ENCODE results near the gene MORF4L2. TPM values are rescaled to one million over a fixed set of nuclear protein-coding genes. Genes with fewer than 3 reads are reported as not detected.
"Not testable (repeated sequence)": the region's sequence is repeated elsewhere in the genome, so short reads cannot be mapped to it uniquely, and the experiment has no call there.

Gene MORF4L2
- total RNA-seq, 1 donor from 2014 or later, result 1,394 TPM

DNA sequence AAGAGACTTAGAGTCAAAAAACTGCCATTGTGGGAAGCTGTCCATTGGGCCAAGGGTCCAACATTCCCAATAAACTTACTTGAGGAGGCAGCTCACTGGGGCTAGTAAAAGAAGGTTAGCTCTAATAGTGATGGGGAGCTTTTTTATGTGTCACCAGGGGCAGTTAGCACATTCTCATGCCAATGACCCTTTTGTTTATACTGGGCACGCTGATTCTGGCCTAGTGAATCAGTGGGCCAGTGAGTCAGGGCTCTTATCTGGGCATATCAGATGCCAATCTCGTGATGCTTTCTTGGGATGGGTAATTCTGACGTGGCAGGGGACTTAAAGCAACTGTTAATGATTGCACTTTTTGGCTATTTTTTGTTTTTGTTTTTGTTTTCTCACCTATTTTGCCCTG, 29.9 kb downstream of the MORF4L2 start:
- TF ChIP-seq, protein P1, sequence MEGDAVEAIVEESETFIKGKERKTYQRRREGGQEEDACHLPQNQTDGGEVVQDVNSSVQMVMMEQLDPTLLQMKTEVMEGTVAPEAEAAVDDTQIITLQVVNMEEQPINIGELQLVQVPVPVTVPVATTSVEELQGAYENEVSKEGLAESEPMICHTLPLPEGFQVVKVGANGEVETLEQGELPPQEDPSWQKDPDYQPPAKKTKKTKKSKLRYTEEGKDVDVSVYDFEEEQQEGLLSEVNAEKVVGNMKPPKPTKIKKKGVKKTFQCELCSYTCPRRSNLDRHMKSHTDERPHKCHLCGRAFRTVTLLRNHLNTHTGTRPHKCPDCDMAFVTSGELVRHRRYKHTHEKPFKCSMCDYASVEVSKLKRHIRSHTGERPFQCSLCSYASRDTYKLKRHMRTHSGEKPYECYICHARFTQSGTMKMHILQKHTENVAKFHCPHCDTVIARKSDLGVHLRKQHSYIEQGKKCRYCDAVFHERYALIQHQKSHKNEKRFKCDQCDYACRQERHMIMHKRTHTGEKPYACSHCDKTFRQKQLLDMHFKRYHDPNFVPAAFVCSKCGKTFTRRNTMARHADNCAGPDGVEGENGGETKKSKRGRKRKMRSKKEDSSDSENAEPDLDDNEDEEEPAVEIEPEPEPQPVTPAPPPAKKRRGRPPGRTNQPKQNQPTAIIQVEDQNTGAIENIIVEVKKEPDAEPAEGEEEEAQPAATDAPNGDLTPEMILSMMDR (IDR thresholded peaks at IDR 0.05), result no peak
- TF ChIP-seq EZH2 (IDR thresholded peaks at IDR 0.05) (no peak), EZH2phosphoT487 (IDR thresholded peaks at IDR 0.05) (no peak)
- Histone ChIP-seq H3K9me3 (ENCODE audit: low read depth) (no peaks in the 10 kb centered on the region), H3K4me2 (no peak overlapping the region), H3K36me3 (no peaks in the 10 kb centered on the region), H3K27ac (no peak overlapping the region), H3K4me1 (no peaks in the 10 kb centered on the region), H3K27me3 (no peaks in the 10 kb centered on the region), H2AFZ (replicated peaks) (no peak overlapping the region), H3K79me2 (ENCODE audit: low read depth) (no peaks in the 10 kb centered on the region), H3K9ac (no peak overlapping the region), H4K20me1 (ENCODE audit: low read depth) (no peaks in the 10 kb centered on the region), H3F3A (ENCODE audit: low read depth) (no peaks in the 10 kb centered on the region), H3K4me3 (no peak overlapping the region)
- H3K4me1 Mint-ChIP-seq, result no peaks in the 10 kb centered on the region
- no peaks in the 10 kb centered on the region for H3K27me3 Mint-ChIP-seq (ENCODE audit: insufficient read depth, low read depth)
- H3K4me3 Mint-ChIP-seq, result no peak overlapping the region
- H3K9me3 Mint-ChIP-seq, result peaks cover 2% of the 10 kb centered on the region
- no peaks in the 10 kb centered on the region for H3K36me3 Mint-ChIP-seq
- H3K27ac Mint-ChIP-seq, result no peak overlapping the region
- DNase-seq (ENCODE audit: low spot score), result no peak

DNA sequence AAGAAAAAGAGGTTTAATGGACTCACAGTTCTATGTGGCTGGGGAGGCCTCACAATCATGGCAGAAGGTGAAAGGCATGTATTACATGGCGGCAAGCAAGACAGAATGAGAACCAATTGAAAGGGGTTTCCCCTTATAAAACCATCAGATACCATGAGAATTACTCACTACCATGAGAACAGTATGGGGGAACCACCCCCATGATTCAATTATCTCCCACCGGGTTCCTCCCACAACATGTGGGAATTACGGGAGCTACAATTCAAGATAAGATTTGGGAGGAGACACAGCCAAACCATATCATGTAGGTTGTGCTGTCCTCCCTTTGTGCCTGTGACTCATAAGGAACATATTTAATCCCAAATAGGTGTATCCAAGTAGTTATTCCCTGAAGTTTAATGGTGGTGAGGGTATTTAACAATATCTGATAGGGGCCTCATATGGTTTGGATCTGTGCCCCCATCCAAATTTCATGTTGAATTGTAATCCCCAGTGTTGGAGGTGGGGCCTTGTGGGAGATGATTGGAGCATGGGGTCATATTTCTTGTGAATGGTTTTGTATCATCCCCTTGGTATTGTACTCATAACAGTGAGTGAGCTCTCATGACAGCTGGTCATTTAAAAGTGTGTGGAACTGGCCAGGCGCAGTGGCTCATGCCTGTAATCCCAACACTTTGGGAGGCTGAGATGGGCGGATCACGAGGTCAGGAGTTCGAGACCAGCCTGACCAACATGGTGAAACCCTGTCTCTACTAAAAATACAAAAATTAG, 31.1 kb downstream of the MORF4L2 start:
- H3K9ac ChIP-seq; H3K4me1 ChIP-seq; H4K20me1 ChIP-seq (ENCODE audit: low read depth); H3K4me3 ChIP-seq; H3K27me3 ChIP-seq; H3K36me3 Mint-ChIP-seq; H3K27ac ChIP-seq; H3K27me3 Mint-ChIP-seq (ENCODE audit: insufficient read depth, low read depth); H2AFZ ChIP-seq (replicated peaks); H3K4me2 ChIP-seq; H3K4me1 Mint-ChIP-seq; H3F3A ChIP-seq (ENCODE audit: low read depth); H3K79me2 ChIP-seq (ENCODE audit: low read depth); H3K9me3 Mint-ChIP-seq; H3K36me3 ChIP-seq; H3K9me3 ChIP-seq (ENCODE audit: low read depth); H3K27ac Mint-ChIP-seq; DNase-seq (ENCODE audit: low spot score); H3K4me3 Mint-ChIP-seq: not testable (repeated sequence)

DNA sequence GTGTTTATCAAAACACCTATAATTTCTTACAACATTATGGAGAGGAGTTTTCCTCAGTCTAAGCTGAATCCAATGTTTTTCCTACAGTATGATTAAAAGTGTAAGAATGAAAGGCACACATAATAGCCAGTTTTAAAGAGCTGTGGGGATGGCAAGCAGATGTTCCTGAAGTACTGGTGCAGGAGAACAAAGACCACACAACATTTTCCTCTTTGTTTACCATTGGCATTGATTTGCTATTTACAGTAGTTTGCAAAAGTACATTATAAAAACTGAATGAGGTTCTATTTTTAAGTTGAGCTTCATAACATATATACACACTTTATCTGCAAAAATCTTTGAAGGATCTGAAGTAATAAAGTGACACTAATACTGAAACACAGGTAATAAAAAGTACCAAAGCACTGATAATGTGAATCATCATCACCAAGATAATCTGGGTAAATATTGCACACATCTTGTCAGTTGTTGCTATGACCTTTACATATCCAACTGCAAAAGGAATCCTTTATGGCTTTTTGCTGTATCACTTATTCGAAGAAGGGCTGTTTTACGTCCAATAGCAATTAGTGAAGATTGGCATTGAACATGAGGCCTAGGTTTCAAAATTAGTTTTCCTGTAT, 35.2 kb downstream of the MORF4L2 start:
- Histone ChIP-seq H3K27me3 (no peaks in the 10 kb centered on the region), H3K9ac (no peak overlapping the region), H2AFZ (replicated peaks) (no peak overlapping the region), H3K4me2 (no peak overlapping the region), H3K36me3 (no peaks in the 10 kb centered on the region), H3K79me2 (ENCODE audit: low read depth) (no peaks in the 10 kb centered on the region), H4K20me1 (ENCODE audit: low read depth) (no peaks in the 10 kb centered on the region), H3F3A (ENCODE audit: low read depth) (no peaks in the 10 kb centered on the region), H3K4me3 (no peak overlapping the region), H3K4me1 (no peaks in the 10 kb centered on the region), H3K9me3 (ENCODE audit: low read depth) (no peaks in the 10 kb centered on the region), H3K27ac (no peak overlapping the region)
- Mint-ChIP-seq H3K9me3 (peaks cover 8% of the 10 kb centered on the region), H3K27me3 (ENCODE audit: insufficient read depth, low read depth) (no peaks in the 10 kb centered on the region), H3K4me1 (no peaks in the 10 kb centered on the region), H3K27ac (no peak overlapping the region), H3K4me3 (no peak overlapping the region), H3K36me3 (no peaks in the 10 kb centered on the region)
- no peak for DNase-seq (ENCODE audit: low spot score)
- no peak for TF ChIP-seq EZH2 (IDR thresholded peaks at IDR 0.05)
- TF ChIP-seq, protein P1 (IDR thresholded peaks at IDR 0.05), result no peak
- TF ChIP-seq EZH2phosphoT487 (IDR thresholded peaks at IDR 0.05), result no peak

DNA sequence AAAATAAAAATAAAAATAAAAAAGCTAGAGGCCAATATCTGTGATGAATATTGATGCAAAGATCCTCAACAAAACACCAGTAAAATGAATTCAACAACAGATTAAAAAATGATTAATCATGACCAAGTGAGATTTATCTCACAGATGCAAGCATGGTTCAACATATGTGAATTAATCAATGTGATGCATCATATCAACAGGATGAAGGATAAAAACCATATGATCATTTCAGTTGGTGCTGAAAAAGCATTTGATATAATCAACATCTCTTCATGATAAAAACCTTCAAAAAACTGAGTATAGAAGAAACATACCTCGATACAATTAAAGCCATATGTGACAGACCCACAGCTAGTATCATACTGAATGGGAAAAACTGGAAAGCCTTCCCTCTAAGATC, 38.9 kb downstream of the MORF4L2 start:
- no peak overlapping the region for H3K4me3 Mint-ChIP-seq
- H3K27me3 Mint-ChIP-seq (ENCODE audit: insufficient read depth, low read depth), result no peaks in the 10 kb centered on the region
- no peaks in the 10 kb centered on the region for H3K4me1 Mint-ChIP-seq
- H3K4me1 ChIP-seq, result no peaks in the 10 kb centered on the region
- peaks cover 6% of the 10 kb centered on the region for H3K9me3 Mint-ChIP-seq
- DNase-seq (ENCODE audit: low spot score), result no peak
- no peak overlapping the region for H3K27ac ChIP-seq
- TF ChIP-seq EZH2phosphoT487 (IDR thresholded peaks at IDR 0.05), result no peak
- no peak for TF ChIP-seq EZH2 (IDR thresholded peaks at IDR 0.05)
- TF ChIP-seq, protein P1 (IDR thresholded peaks at IDR 0.05), result no peak
- no peaks in the 10 kb centered on the region for H3K36me3 Mint-ChIP-seq
- H4K20me1 ChIP-seq (ENCODE audit: low read depth), result no peaks in the 10 kb centered on the region
- H3K79me2 ChIP-seq (ENCODE audit: low read depth), result no peaks in the 10 kb centered on the region
- H3K27me3 ChIP-seq, result no peaks in the 10 kb centered on the region
- no peak overlapping the region for H3K9ac ChIP-seq
- H2AFZ ChIP-seq (replicated peaks), result no peak overlapping the region
- no peak overlapping the region for H3K4me3 ChIP-seq
- H3K4me2 ChIP-seq, result no peak overlapping the region
- no peaks in the 10 kb centered on the region for H3K36me3 ChIP-seq
- no peak overlapping the region for H3K27ac Mint-ChIP-seq
- no peaks in the 10 kb centered on the region for H3F3A ChIP-seq (ENCODE audit: low read depth)
- H3K9me3 ChIP-seq (ENCODE audit: low read depth), result no peaks in the 10 kb centered on the region

Data from neural progenitor cell (in vitro differentiated cells).